Immature natural killer cell (primary cell): ENCODE measurements around the gene LTK. TPM values are rescaled to one million over a fixed set of nuclear protein-coding genes. Genes with fewer than 3 reads are reported as not detected.

ENCODE experiments used
- DNase-seq, 3 donors: peaks; one replicate each; pipeline ENCODE4 v3.0.0; 2022; ENCODE audit warnings: mixed read lengths in 1 of 3
- H3K27ac Mint-ChIP-seq, 6 donors: one replicate each; pipeline ENCODE4 v1.8.0; 2020; ENCODE audit warnings: mixed read lengths in 6 of 6, mild to moderate bottlenecking in 5 of 6, inconsistent platforms in 4 of 6, moderate library complexity in 3 of 6
- H3K27me3 Mint-ChIP-seq, 3 donors: one replicate each; pipeline ENCODE4 v1.8.0; 2020 to 2021; ENCODE audit warnings: low read depth in 3 of 3, mild to moderate bottlenecking in 3 of 3, mixed read lengths in 3 of 3, moderate library complexity in 3 of 3, inconsistent platforms in 1 of 3
- H3K36me3 Mint-ChIP-seq, 3 donors: one replicate each; pipeline ENCODE4 v1.8.0; 2020; ENCODE audit warnings: mixed read lengths in 3 of 3, inconsistent platforms in 2 of 3, mild to moderate bottlenecking in 2 of 3
- H3K4me1 Mint-ChIP-seq, 2 donors: one replicate each; pipeline ENCODE4 v1.8.0; 2020; ENCODE audit warnings: inconsistent platforms in 2 of 2, mild to moderate bottlenecking in 2 of 2, mixed read lengths in 2 of 2, moderate library complexity in 1 of 2
- H3K4me3 Mint-ChIP-seq, 5 donors: one replicate each; pipeline ENCODE4 v1.8.0; 2020; ENCODE audit warnings: mild to moderate bottlenecking in 5 of 5, mixed read lengths in 5 of 5, inconsistent platforms in 3 of 5, moderate library complexity in 3 of 5
- H3K9me3 Mint-ChIP-seq, 6 donors: one replicate each; pipeline ENCODE4 v1.8.0; 2020; ENCODE audit warnings: mild to moderate bottlenecking in 6 of 6, mixed read lengths in 6 of 6, inconsistent platforms in 4 of 6, moderate library complexity in 3 of 6
- polyA plus RNA-seq, 3 donors: library from polyadenylated mRNA; unstranded; fragments of 300-500 nt; fragmentation: Illumina TruSeq; gene quantifications; one replicate each; pipeline ENCODE4 v1.2.3, GENCODE V29; 2021

The LTK gene
- polyA plus RNA-seq, 3 donors from 2014 or later: 0.48 TPM; not detected in 2

GRCh38 chr15:41489641-41490040 lies 24.0 kb downstream of the LTK start:
- peaks cover 14 to 26% (median 17%) of the 10 kb centered on the region in 3 donors for H3K27me3 Mint-ChIP-seq
- H3K27ac Mint-ChIP-seq: no peak overlapping the region
- H3K9me3 Mint-ChIP-seq: no peaks in the 10 kb centered on the region
- no peak overlapping the region for H3K4me3 Mint-ChIP-seq
- peaks cover 0 to 4% (median 0%) of the 10 kb centered on the region in 3 donors for H3K36me3 Mint-ChIP-seq
- H3K4me1 Mint-ChIP-seq: peaks cover 19 to 30% of the 10 kb centered on the region in 2 donors
- no peak for DNase-seq

GRCh38 chr15:41487802-41488201 lies 25.8 kb downstream of the LTK start:
- H3K27me3 Mint-ChIP-seq: peaks cover 11 to 23% (median 16%) of the 10 kb centered on the region in 3 donors

GRCh38 chr15:41487381-41487780 lies 26.2 kb downstream of the LTK start:
- H3K36me3 Mint-ChIP-seq: peaks cover 0 to 4% (median 0%) of the 10 kb centered on the region in 3 donors
- H3K9me3 Mint-ChIP-seq: no peaks in the 10 kb centered on the region
- peak overlapping the region in 3 of 6 donors; percentile 32 to 81 (median 55) for H3K27ac Mint-ChIP-seq
- H3K4me3 Mint-ChIP-seq: no peak overlapping the region
- peaks cover 32 to 45% of the 10 kb centered on the region in 2 donors for H3K4me1 Mint-ChIP-seq
- peaks cover 11 to 19% (median 13%) of the 10 kb centered on the region in 3 donors for H3K27me3 Mint-ChIP-seq
- no peak for DNase-seq

More at GRCh38 chr15:41487802-41488201, 25.8 kb downstream of the LTK start:
- no peak for DNase-seq
- H3K9me3 Mint-ChIP-seq: no peaks in the 10 kb centered on the region
- H3K36me3 Mint-ChIP-seq: peaks cover 0 to 4% (median 0%) of the 10 kb centered on the region in 3 donors
- H3K4me1 Mint-ChIP-seq: peaks cover 32 to 45% of the 10 kb centered on the region in 2 donors
- H3K27ac Mint-ChIP-seq: peak overlapping the region in 4 of 6 donors; percentile 18 to 81 (median 42)
- peak overlapping the region in 3 of 5 donors; percentile 4 to 70 (median 25) for H3K4me3 Mint-ChIP-seq

GRCh38 chr15:41486286-41486685 lies 27.3 kb downstream of the LTK start:
- H3K27me3 Mint-ChIP-seq: peaks cover 9 to 10% (median 9%) of the 10 kb centered on the region in 3 donors
- peaks cover 32 to 48% of the 10 kb centered on the region in 2 donors for H3K4me1 Mint-ChIP-seq
- H3K36me3 Mint-ChIP-seq: peaks cover 0 to 13% (median 3%) of the 10 kb centered on the region in 3 donors
- H3K27ac Mint-ChIP-seq: no peak overlapping the region
- H3K9me3 Mint-ChIP-seq: no peaks in the 10 kb centered on the region
- H3K4me3 Mint-ChIP-seq: no peak overlapping the region
- DNase-seq: no peak

GRCh38 chr15:41484937-41485625 lies 28.5 kb downstream of the LTK start:
- Mint-ChIP-seq H3K4me3 (no peak overlapping the region), H3K36me3 (peaks cover 0 to 20% (median 15%) of the 10 kb centered on the region in 3 donors), H3K4me1 (peaks cover 32 to 48% of the 10 kb centered on the region in 2 donors), H3K27me3 (peaks cover 7 to 10% (median 8%) of the 10 kb centered on the region in 3 donors), H3K27ac (no peak overlapping the region), H3K9me3 (no peaks in the 10 kb centered on the region)
- DNase-seq: no peak

- H3K4me1 Mint-ChIP-seq: peaks cover 34 to 48% of the 10 kb centered on the region in 2 donors
- H3K27ac Mint-ChIP-seq: peak overlapping the region; percentile 59 to 89 (median 82)
- peak overlapping the region; percentile 65 to 84 (median 78) for H3K4me3 Mint-ChIP-seq
- no peaks in the 10 kb centered on the region for H3K9me3 Mint-ChIP-seq
- peaks cover 5 to 32% (median 27%) of the 10 kb centered on the region in 3 donors for H3K36me3 Mint-ChIP-seq
- DNase-seq: peak in 2 of 3 donors; percentile 37 to 38
- H3K27me3 Mint-ChIP-seq: peaks cover 6 to 7% (median 7%) of the 10 kb centered on the region in 3 donors
Measured at GRCh38 chr15:41483519-41483918, 30.1 kb downstream of the LTK start.

- Mint-ChIP-seq H3K4me1 (peaks cover 31 to 44% of the 10 kb centered on the region in 2 donors), H3K27me3 (peaks cover 5 to 7% (median 6%) of the 10 kb centered on the region in 3 donors), H3K4me3 (peak overlapping the region; percentile 65 to 84 (median 78)), H3K9me3 (no peaks in the 10 kb centered on the region), H3K36me3 (peaks cover 7 to 34% (median 30%) of the 10 kb centered on the region in 3 donors), H3K27ac (peak overlapping the region; percentile 59 to 89 (median 82))
- DNase-seq: peak; percentile 49 to 61 (median 52)
Measured at GRCh38 chr15:41483115-41483514, 30.5 kb downstream of the LTK start.

- H3K4me3 Mint-ChIP-seq: peak overlapping the region in 4 of 5 donors; percentile 65 to 84 (median 77)
- H3K27me3 Mint-ChIP-seq: peaks cover 0 to 2% (median 0%) of the 10 kb centered on the region in 3 donors
- peaks cover 10 to 36% (median 35%) of the 10 kb centered on the region in 3 donors for H3K36me3 Mint-ChIP-seq
- peaks cover 23 to 36% of the 10 kb centered on the region in 2 donors for H3K4me1 Mint-ChIP-seq
- no peak for DNase-seq
- H3K9me3 Mint-ChIP-seq: no peaks in the 10 kb centered on the region
- peak overlapping the region in 4 of 6 donors; percentile 6 to 89 (median 70) for H3K27ac Mint-ChIP-seq
Measured at GRCh38 chr15:41482110-41482877, 31.3 kb downstream of the LTK start.

GRCh38 chr15:41480396-41481140 lies 33.1 kb downstream of the LTK start:
- Mint-ChIP-seq H3K4me3 (no peak overlapping the region), H3K4me1 (peaks cover 21 to 29% of the 10 kb centered on the region in 2 donors), H3K27ac (no peak overlapping the region), H3K9me3 (no peaks in the 10 kb centered on the region), H3K36me3 (peaks cover 24 to 51% (median 49%) of the 10 kb centered on the region in 3 donors), H3K27me3 (peaks cover 0 to 2% (median 0%) of the 10 kb centered on the region in 3 donors)
- no peak for DNase-seq

- H3K36me3 Mint-ChIP-seq: peaks cover 32 to 66% (median 55%) of the 10 kb centered on the region in 3 donors
- H3K4me1 Mint-ChIP-seq: peaks cover 0 to 2% of the 10 kb centered on the region in 2 donors
- H3K27me3 Mint-ChIP-seq: peaks cover 0 to 2% (median 0%) of the 10 kb centered on the region in 3 donors
- H3K4me3 Mint-ChIP-seq: no peak overlapping the region
- DNase-seq: no peak
- H3K27ac Mint-ChIP-seq: peak overlapping the region in 1 of 6 donors; percentile 12
- no peaks in the 10 kb centered on the region for H3K9me3 Mint-ChIP-seq
Measured at GRCh38 chr15:41476416-41477048, 37.1 kb downstream of the LTK start.

GRCh38 chr15:41474941-41475340 lies 38.7 kb downstream of the LTK start:
- peaks cover 0 to 2% of the 10 kb centered on the region in 2 donors for H3K4me1 Mint-ChIP-seq
- no peak for DNase-seq
- H3K27ac Mint-ChIP-seq: no peak overlapping the region
- no peaks in the 10 kb centered on the region for H3K27me3 Mint-ChIP-seq
- H3K36me3 Mint-ChIP-seq: peaks cover 44 to 63% (median 51%) of the 10 kb centered on the region in 3 donors
- H3K9me3 Mint-ChIP-seq: no peaks in the 10 kb centered on the region
- H3K4me3 Mint-ChIP-seq: no peak overlapping the region

GRCh38 chr15:41474436-41474835 lies 39.2 kb downstream of the LTK start:
- H3K27me3 Mint-ChIP-seq: no peaks in the 10 kb centered on the region
- peaks cover 0 to 2% of the 10 kb centered on the region in 2 donors for H3K4me1 Mint-ChIP-seq
- H3K27ac Mint-ChIP-seq: no peak overlapping the region
- H3K4me3 Mint-ChIP-seq: no peak overlapping the region
- H3K9me3 Mint-ChIP-seq: no peaks in the 10 kb centered on the region
- DNase-seq: no peak
- peaks cover 48 to 65% (median 53%) of the 10 kb centered on the region in 3 donors for H3K36me3 Mint-ChIP-seq

- H3K27me3 Mint-ChIP-seq: no peaks in the 10 kb centered on the region
- H3K4me3 Mint-ChIP-seq: no peak overlapping the region
- no peaks in the 10 kb centered on the region for H3K9me3 Mint-ChIP-seq
Measured at GRCh38 chr15:41473418-41473817, 40.2 kb downstream of the LTK start.

More at GRCh38 chr15:41473418-41473817, 40.2 kb downstream of the LTK start:
- H3K4me1 Mint-ChIP-seq: no peaks in the 10 kb centered on the region
- peaks cover 42 to 55% (median 44%) of the 10 kb centered on the region in 3 donors for H3K36me3 Mint-ChIP-seq
- no peak for DNase-seq
- no peak overlapping the region for H3K27ac Mint-ChIP-seq
